Measurements from ENCODE around the gene GAN.

DNA sequence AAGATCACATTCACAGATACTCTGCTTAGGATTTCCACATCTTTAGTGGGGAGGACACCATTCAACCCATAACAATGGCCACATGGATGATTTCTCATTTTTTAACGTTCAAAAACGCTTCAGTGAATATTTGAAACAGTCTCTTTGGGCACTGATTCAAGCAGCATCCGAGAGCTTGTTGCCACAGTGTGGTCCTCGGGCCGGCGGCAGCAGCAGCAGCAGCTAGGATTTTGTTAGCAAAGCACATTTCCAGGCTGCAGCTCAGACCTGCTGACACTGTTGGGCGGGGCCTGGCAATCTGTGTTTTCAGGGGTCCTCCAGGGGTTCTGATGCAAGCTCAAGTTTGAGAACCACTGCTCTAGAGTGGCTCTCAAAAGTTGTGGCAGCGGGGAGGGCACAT is 102.0 kb downstream of the GAN start:
- TF ChIP-seq, protein P1, sequence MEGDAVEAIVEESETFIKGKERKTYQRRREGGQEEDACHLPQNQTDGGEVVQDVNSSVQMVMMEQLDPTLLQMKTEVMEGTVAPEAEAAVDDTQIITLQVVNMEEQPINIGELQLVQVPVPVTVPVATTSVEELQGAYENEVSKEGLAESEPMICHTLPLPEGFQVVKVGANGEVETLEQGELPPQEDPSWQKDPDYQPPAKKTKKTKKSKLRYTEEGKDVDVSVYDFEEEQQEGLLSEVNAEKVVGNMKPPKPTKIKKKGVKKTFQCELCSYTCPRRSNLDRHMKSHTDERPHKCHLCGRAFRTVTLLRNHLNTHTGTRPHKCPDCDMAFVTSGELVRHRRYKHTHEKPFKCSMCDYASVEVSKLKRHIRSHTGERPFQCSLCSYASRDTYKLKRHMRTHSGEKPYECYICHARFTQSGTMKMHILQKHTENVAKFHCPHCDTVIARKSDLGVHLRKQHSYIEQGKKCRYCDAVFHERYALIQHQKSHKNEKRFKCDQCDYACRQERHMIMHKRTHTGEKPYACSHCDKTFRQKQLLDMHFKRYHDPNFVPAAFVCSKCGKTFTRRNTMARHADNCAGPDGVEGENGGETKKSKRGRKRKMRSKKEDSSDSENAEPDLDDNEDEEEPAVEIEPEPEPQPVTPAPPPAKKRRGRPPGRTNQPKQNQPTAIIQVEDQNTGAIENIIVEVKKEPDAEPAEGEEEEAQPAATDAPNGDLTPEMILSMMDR (IDR thresholded peaks at IDR 0.05; ENCODE audit: low read depth, low read length), result no peak
- no peak for TF ChIP-seq EZH2phosphoT487 (IDR thresholded peaks at IDR 0.05; ENCODE audit: low read depth)

Data from OCI-LY3 (cell line).